ENCODE results near the gene C16orf82.

GRCh38 chr16:27084307-27085028 lies 17.7 kb downstream of the C16orf82 start:
- no peak for TF ChIP-seq TAF1 (IDR thresholded peaks at IDR 0.05; ENCODE audit: borderline replicate concordance, low read depth, low read length)
- no peak for TF ChIP-seq POLR2AphosphoS5 (IDR thresholded peaks at IDR 0.05; ENCODE audit: low read depth, low read length)
